Liver (tissue), 9 donors: ENCODE results near the gene APOA5. TPM values are rescaled to one million over a fixed set of nuclear protein-coding genes. Genes with fewer than 3 reads are reported as not detected.

Source experiments
- DNase-seq: peaks from one replicate; pipeline ENCODE4 v3.0.0-alpha.2; 2017; ENCODE audit warnings: low spot score
- H3K27ac ChIP-seq, 2 donors: one replicate each; pipeline ENCODE4 v1.7.0; 2013; ENCODE audit warnings: inconsistent platforms in 2 of 2, low read length in 2 of 2, control low read depth in 1 of 2, low read depth in 1 of 2, mild to moderate bottlenecking in 1 of 2
- H3K27me3 ChIP-seq, 4 donors: one replicate each; pipeline versions ENCODE4 v1.6.1 to v1.7.0; 2013; ENCODE audit warnings: low read length in 3 of 4, inconsistent platforms in 1 of 4, mild to moderate bottlenecking in 1 of 4, moderate library complexity in 1 of 4; ENCODE audit not compliant: control insufficient read depth in 4 of 4, insufficient read depth in 4 of 4
- H3K36me3 ChIP-seq, 4 donors: one replicate each; pipeline versions ENCODE4 v1.6.1 to v1.7.0; 2013; ENCODE audit warnings: low read length in 3 of 4, mild to moderate bottlenecking in 3 of 4, low read depth in 1 of 4, moderate library complexity in 1 of 4; ENCODE audit not compliant: control insufficient read depth in 4 of 4, insufficient read depth in 3 of 4
- H3K4me1 ChIP-seq, 4 donors: one replicate each; pipeline versions ENCODE4 v1.6.1 to v1.7.0; 2013; ENCODE audit warnings: low read length in 3 of 4, mild to moderate bottlenecking in 3 of 4, moderate library complexity in 1 of 4; ENCODE audit not compliant: control insufficient read depth in 4 of 4, insufficient read depth in 4 of 4
- H3K4me3 ChIP-seq, 3 donors: one replicate each; pipeline versions ENCODE4 v1.6.1 to v1.7.0; 2013; ENCODE audit warnings: low read length in 3 of 3, control low read depth in 1 of 3, low read depth in 1 of 3, mild to moderate bottlenecking in 1 of 3
- H3K9ac ChIP-seq, 2 donors: one replicate each; pipeline ENCODE4 v1.7.0; 2013; ENCODE audit warnings: low read length in 2 of 2, mild to moderate bottlenecking in 2 of 2, moderate library complexity in 2 of 2, control low read depth in 1 of 2, low read depth in 1 of 2
- H3K9me3 ChIP-seq, 4 donors: one replicate each; pipeline versions ENCODE4 v1.6.1 to v1.7.0; 2013; ENCODE audit warnings: low read length in 3 of 4; ENCODE audit not compliant: control insufficient read depth in 4 of 4
- CTCF ChIP-seq: fragments of 150-350 bp; IDR thresholded peaks from 2 replicates; pipeline ENCODE4 v1.5.1; 2017; ENCODE audit warnings: improper control_type of control experiment, low read depth, low read length; ENCODE audit not compliant: missing input control
- EGR1 ChIP-seq, 2 donors: IDR thresholded peaks; 2 replicates each; pipeline ENCODE4 v1.6.1; 2016 to 2018; ENCODE audit warnings: antibody characterized with exemption in 2 of 2, low read depth in 2 of 2
- FOXA1 ChIP-seq: IDR thresholded peaks from 2 replicates; pipeline ENCODE4 v1.6.1; 2016; ENCODE audit warnings: antibody characterized with exemption
- FOXA2 ChIP-seq: IDR thresholded peaks from 2 replicates; pipeline ENCODE4 v1.6.1; 2016; ENCODE audit warnings: antibody characterized with exemption
- GABPA ChIP-seq, 2 donors: IDR thresholded peaks in 1 of 2; conservative IDR thresholded peaks in 1 of 2; 2 replicates each; pipeline ENCODE4 v1.6.1; 2016; ENCODE audit warnings: antibody characterized with exemption in 2 of 2, mild to moderate bottlenecking in 1 of 2, moderate library complexity in 1 of 2
- HNF4A ChIP-seq, 2 donors: conservative IDR thresholded peaks; 2 replicates each; pipeline ENCODE4 v1.6.1; 2016; ENCODE audit warnings: antibody characterized with exemption in 2 of 2, mild to moderate bottlenecking in 2 of 2
- HNF4G ChIP-seq: IDR thresholded peaks from 2 replicates; pipeline ENCODE4 v1.6.1; 2016; ENCODE audit warnings: antibody characterized with exemption
- JUND ChIP-seq, 2 donors: IDR thresholded peaks; 2 replicates each; pipeline ENCODE4 v1.6.1; 2016; ENCODE audit warnings: antibody characterized with exemption in 2 of 2
- NR2F2 ChIP-seq: IDR thresholded peaks from 2 replicates; pipeline ENCODE4 v1.6.1; 2016; ENCODE audit warnings: antibody characterized with exemption
- RAD21 ChIP-seq, 2 donors: IDR thresholded peaks; 2 replicates each; pipeline ENCODE4 v1.6.1; 2016; ENCODE audit warnings: antibody characterized with exemption in 2 of 2, mild to moderate bottlenecking in 2 of 2
- RXRA ChIP-seq, 2 donors: IDR thresholded peaks; 2 replicates each; pipeline ENCODE4 v1.6.1; 2017 to 2018; ENCODE audit warnings: antibody characterized with exemption in 2 of 2, mild to moderate bottlenecking in 1 of 2
- SP1 ChIP-seq: IDR thresholded peaks from 2 replicates; pipeline ENCODE4 v1.6.1; 2018; ENCODE audit warnings: antibody characterized with exemption, mild to moderate bottlenecking
- TAF1 ChIP-seq: conservative IDR thresholded peaks from 2 replicates; pipeline ENCODE4 v1.6.1; 2016; ENCODE audit warnings: antibody characterized with exemption, mild to moderate bottlenecking
- YY1 ChIP-seq: IDR thresholded peaks from 2 replicates; pipeline ENCODE4 v1.6.1; 2016; ENCODE audit warnings: antibody characterized with exemption, mild to moderate bottlenecking
- WGBS: extraction: QIAGEN DNeasy Blood & Tissue Kit; methylation state at CpG from one replicate; pipeline ENCODE4 v1.1.7; 2013; 5-methylcytosine and 5-hydroxymethylcytosine counted together
- polyA plus RNA-seq, 2 donors: library from polyadenylated mRNA; stranded (reverse) in 1 of 2; unstranded in 1 of 2; fragments of 200-250 nt in 1 of 2; fragments of >200 nt in 1 of 2; fragmentation: Nextera tagmentation in 1 of 2; extraction: Ambion mirVana in 1 of 2; gene quantifications; one replicate each; pipeline versions ENCODE4 v1.2.1 to v1.2.3, GENCODE V29; 2013 to 2015
- total RNA-seq, 2 donors: library from RNA; depleted of rRNA; stranded (reverse); fragments of >200 nt; gene quantifications; one replicate each; pipeline ENCODE4 v1.2.3, GENCODE V29; 2014
- TF ChIP-seq, protein P1 (sequence below): IDR thresholded peaks from 2 replicates; pipeline ENCODE4 v1.6.1; 2016; ENCODE audit warnings: antibody characterized with exemption
- TF ChIP-seq, protein P2 (sequence below): IDR thresholded peaks from 2 replicates; pipeline ENCODE4 v1.6.1; 2016; ENCODE audit warnings: antibody characterized with exemption
- TF ChIP-seq, protein P3 (sequence below): IDR thresholded peaks from 2 replicates; pipeline ENCODE4 v1.6.1; 2016; ENCODE audit warnings: antibody characterized with exemption
- donor health status: healthy.
- donor health status: healthy.
- donor health status: healthy.
- donor health status: healthy.
- donor health status: healthy.

Gene APOA5
- total and polyA plus RNA-seq, 4 donors = 7.3 to 1,045 (median 739) TPM

DNA sequence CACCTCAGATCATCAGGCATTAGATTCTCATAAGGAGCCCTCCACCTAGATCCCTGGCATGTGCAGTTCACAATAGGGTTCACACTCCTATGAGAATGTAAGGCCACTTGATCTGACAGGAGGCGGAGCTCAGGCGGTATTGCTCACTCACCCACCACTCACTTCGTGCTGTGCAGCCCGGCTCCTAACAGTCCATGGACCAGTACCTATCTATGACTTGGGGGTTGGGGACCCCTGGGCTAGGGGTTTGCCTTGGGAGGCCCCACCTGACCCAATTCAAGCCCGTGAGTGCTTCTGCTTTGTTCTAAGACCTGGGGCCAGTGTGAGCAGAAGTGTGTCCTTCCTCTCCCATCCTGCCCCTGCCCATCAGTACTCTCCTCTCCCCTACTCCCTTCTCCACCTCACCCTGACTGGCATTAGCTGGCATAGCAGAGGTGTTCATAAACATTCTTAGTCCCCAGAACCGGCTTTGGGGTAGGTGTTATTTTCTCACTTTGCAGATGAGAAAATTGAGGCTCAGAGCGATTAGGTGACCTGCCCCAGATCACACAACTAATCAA, 40.2 kb upstream of the APOA5 start:
- Histone ChIP-seq H3K4me1 (peaks cover 15 to 81% (median 41%) of the 10 kb centered on the region in 4 donors), H3K27me3 (no peaks in the 10 kb centered on the region), H3K4me3 (peak overlapping the region; percentile 27 to 47 (median 35)), H3K27ac (peak overlapping the region; percentile 86 to 94), H3K9me3 (no peaks in the 10 kb centered on the region), H3K9ac (peak overlapping the region; percentile 50 to 98), H3K36me3 (no peaks in the 10 kb centered on the region)
- TF ChIP-seq, protein P1, sequence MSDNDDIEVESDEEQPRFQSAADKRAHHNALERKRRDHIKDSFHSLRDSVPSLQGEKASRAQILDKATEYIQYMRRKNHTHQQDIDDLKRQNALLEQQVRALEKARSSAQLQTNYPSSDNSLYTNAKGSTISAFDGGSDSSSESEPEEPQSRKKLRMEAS = no peak
- TF ChIP-seq JUND (IDR thresholded peaks at IDR 0.05) (peak in 1 of 2 donors; percentile 14), EGR1 (IDR thresholded peaks at IDR 0.05; ENCODE audit: low read depth in 2 of 2) (peak in 1 of 2 donors; percentile 16)
- DNase-seq = no peak
- 39% methylated on average over 7 of the region's 7 CpGs for WGBS

DNA sequence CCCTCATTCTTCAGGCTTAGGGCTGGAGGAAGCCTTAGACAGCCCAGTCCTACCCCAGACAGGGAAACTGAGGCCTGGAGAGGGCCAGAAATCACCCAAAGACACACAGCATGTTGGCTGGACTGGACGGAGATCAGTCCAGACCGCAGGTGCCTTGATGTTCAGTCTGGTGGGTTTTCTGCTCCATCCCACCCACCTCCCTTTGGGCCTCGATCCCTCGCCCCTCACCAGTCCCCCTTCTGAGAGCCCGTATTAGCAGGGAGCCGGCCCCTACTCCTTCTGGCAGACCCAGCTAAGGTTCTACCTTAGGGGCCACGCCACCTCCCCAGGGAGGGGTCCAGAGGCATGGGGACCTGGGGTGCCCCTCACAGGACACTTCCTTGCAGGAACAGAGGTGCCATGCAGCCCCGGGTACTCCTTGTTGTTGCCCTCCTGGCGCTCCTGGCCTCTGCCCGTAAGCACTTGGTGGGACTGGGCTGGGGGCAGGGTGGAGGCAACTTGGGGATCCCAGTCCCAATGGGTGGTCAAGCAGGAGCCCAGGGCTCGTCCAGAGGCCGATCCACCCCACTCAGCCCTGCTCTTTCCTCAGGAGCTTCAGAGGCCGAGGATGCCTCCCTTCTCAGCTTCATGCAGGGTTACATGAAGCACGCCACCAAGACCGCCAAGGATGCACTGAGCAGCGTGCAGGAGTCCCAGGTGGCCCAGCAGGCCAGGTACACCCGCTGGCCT, 38.7 kb upstream of the APOA5 start:
- Histone ChIP-seq H3K9me3 (no peaks in the 10 kb centered on the region), H3K4me1 (peaks cover 19 to 83% (median 46%) of the 10 kb centered on the region in 4 donors), H3K9ac (peak overlapping the region; percentile 52 to 98), H3K27ac (peak overlapping the region; percentile 86 to 91), H3K4me3 (peak overlapping the region; percentile 45 to 79 (median 72)), H3K27me3 (no peaks in the 10 kb centered on the region), H3K36me3 (no peaks in the 10 kb centered on the region)
- 41% methylated on average over 17 of the region's 17 CpGs for WGBS
- TF ChIP-seq JUND (IDR thresholded peaks at IDR 0.05) = no peak
- no peak for TF ChIP-seq RAD21 (IDR thresholded peaks at IDR 0.05)
- TF ChIP-seq HNF4A (conservative IDR thresholded peaks at IDR 0.05) = no peak
- TF ChIP-seq, protein P2, sequence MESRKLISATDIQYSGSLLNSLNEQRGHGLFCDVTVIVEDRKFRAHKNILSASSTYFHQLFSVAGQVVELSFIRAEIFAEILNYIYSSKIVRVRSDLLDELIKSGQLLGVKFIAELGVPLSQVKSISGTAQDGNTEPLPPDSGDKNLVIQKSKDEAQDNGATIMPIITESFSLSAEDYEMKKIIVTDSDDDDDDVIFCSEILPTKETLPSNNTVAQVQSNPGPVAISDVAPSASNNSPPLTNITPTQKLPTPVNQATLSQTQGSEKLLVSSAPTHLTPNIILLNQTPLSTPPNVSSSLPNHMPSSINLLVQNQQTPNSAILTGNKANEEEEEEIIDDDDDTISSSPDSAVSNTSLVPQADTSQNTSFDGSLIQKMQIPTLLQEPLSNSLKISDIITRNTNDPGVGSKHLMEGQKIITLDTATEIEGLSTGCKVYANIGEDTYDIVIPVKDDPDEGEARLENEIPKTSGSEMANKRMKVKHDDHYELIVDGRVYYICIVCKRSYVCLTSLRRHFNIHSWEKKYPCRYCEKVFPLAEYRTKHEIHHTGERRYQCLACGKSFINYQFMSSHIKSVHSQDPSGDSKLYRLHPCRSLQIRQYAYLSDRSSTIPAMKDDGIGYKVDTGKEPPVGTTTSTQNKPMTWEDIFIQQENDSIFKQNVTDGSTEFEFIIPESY = no peak
- TF ChIP-seq, protein P3, sequence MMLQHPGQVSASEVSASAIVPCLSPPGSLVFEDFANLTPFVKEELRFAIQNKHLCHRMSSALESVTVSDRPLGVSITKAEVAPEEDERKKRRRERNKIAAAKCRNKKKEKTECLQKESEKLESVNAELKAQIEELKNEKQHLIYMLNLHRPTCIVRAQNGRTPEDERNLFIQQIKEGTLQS = no peak
- TF ChIP-seq RXRA (IDR thresholded peaks at IDR 0.05) = no peak
- no peak for TF ChIP-seq FOXA2
- TF ChIP-seq, protein P1 = no peak
- no peak for TF ChIP-seq EGR1 (IDR thresholded peaks at IDR 0.05; ENCODE audit: low read depth in 2 of 2)
- TF ChIP-seq FOXA1 = no peak
- TF ChIP-seq SP1 = no peak
- TF ChIP-seq HNF4G = no peak
- TF ChIP-seq GABPA (IDR thresholded peaks at IDR 0.05 in 1 of 2, conservative IDR thresholded peaks at IDR 0.05 in 1 of 2) = no peak
- TF ChIP-seq YY1 = no peak
- no peak for TF ChIP-seq TAF1
- TF ChIP-seq CTCF = no peak
- TF ChIP-seq NR2F2 = no peak
- no peak for DNase-seq
